Measurements from ENCODE around the gene MYL5.
A peak's percentile ranks its signal among the peaks of the same experiment; 100 is the strongest.
"Not testable (repeated sequence)": the region's sequence is repeated elsewhere in the genome, so short reads cannot be mapped to it uniquely, and the experiment has no call there.

The MYL5 gene

GRCh38 chr4:687048-687970, 13.0 kb downstream of the MYL5 start:
- DNase-seq = peak; percentile 65

GRCh38 chr4:687971-688853, 13.9 kb downstream of the MYL5 start:
- DNase-seq = no peak

- no peak for DNase-seq
These were observed 14.7 kb downstream of the MYL5 start, which contains the start of gene SLC49A3 for GRCh38 chr4:688854-689681. Gene SLC49A3, minus strand, starts transcription at chr4:689151. Its CDS starts 24 bp downstream, at chr4:689127.

- DNase-seq = no peak
These were observed 15.4 kb downstream of the MYL5 start for GRCh38 chr4:689723-690122.

- DNase-seq = no peak
These were observed 18.6 kb downstream of the MYL5 start for GRCh38 chr4:692771-693554.

- DNase-seq = not testable (repeated sequence)
These were observed 20.1 kb downstream of the MYL5 start for GRCh38 chr4:694341-694940.

GRCh38 chr4:699816-700580, 25.7 kb downstream of the MYL5 start:
- DNase-seq = no peak

GRCh38 chr4:700587-701264, 26.4 kb downstream of the MYL5 start:
- DNase-seq = no peak

GRCh38 chr4:702618-703048, 28.3 kb downstream of the MYL5 start:
- DNase-seq = no peak

- DNase-seq = no peak
These were observed 29.2 kb downstream of the MYL5 start for GRCh38 chr4:703336-704197.

GRCh38 chr4:704198-704891, 30.0 kb downstream of the MYL5 start:
- no peak for DNase-seq

- no peak for DNase-seq
These were observed 30.6 kb downstream of the MYL5 start for GRCh38 chr4:704971-705277.

GRCh38 chr4:705278-706082, 31.1 kb downstream of the MYL5 start, which contains the start of gene PCGF3:
Gene PCGF3, plus strand, starts transcription at chr4:705832. Its CDS starts 27,849 bp downstream, at chr4:733681.
- peak; percentile 77 for DNase-seq

- DNase-seq = not testable (repeated sequence)
These were observed 31.8 kb downstream of the MYL5 start for GRCh38 chr4:706083-706633.

GRCh38 chr4:706834-707598, 32.7 kb downstream of the MYL5 start:
- DNase-seq = no peak

- no peak for DNase-seq
These were observed 33.7 kb downstream of the MYL5 start for GRCh38 chr4:707929-708630.
